A172 (cell line): ENCODE data around the gene STX18. TPM values are rescaled to one million over a fixed set of nuclear protein-coding genes. Genes with fewer than 3 reads are reported as not detected.
"Not testable (repeated sequence)": the region's sequence is repeated elsewhere in the genome, so short reads cannot be mapped to it uniquely, and the experiment has no call there.

Source experiments
- DNase-seq: peaks from one replicate; pipeline ENCODE4 v3.0.0-alpha.2; 2015; ENCODE audit warnings: low spot score
- total RNA-seq: library from RNA; depleted of rRNA; stranded (reverse); fragments of >200 nt; shearing (Covaris generic); gene quantifications from 2 replicates; pipeline ENCODE4 v1.2.3, GENCODE V29; 2014

STX18 gene
- total RNA-seq, 1 experiment from 2014 or later, result 43.8 TPM

DNA sequence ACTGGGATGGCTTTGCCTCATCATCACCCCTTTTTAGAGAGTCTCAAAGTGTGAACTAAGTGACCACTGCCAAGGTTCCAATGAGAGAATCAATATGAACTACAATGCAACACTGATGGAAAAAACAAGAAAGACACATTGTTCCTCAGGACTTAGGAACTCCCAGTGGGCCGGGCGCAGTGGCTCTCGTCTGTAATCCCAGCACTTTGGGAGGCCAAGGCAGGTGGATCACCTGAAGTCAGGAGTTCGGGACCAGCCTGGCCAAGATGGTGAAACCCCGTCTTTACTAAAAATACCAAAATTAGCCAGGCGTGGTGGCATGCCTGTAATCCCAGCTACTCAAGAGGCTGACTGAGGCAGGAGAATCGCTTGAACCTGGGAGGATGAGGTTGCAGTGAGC lies 119.7 kb downstream of the STX18 start:
- not testable (repeated sequence) for DNase-seq

DNA sequence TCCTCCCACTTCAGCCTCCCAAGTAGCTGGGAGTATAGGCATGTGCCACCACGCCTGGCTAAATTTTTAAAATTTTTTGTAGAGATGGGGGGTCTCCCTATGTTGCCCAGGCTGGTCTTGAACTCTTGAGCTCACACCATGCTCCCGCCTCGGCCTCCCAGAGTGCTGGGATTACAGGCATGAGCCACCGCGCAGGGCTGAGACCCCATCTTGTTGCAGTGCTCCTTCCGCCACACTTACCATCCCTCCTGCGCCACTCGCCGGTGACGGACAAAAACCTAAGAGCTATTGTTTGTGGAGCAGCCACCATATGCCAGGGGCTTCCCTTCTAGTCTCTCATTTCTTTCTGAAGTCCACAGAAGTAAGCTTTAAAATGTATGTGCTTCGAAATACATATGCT lies 120.5 kb downstream of the STX18 start:
- no peak for DNase-seq

DNA sequence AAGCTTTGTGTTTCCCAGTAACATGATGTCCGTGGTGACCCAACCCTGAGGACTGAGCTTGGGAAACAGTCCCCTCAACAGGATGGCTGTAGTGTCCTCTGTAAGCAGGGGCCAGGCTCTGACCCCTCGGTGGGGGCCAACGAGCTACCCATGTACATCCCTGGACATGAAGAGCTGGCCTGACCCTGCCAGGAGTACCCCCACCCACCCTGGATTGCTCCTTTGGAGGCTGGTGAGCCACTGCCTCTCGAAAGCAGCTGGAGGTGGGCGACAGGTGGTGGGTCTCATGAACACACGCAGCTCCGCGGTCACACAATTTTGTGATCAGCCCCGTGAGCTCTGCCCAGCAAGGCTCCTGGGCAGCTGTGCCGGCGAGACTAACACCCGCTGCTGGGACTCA lies 121.4 kb downstream of the STX18 start:
- no peak for DNase-seq

DNA sequence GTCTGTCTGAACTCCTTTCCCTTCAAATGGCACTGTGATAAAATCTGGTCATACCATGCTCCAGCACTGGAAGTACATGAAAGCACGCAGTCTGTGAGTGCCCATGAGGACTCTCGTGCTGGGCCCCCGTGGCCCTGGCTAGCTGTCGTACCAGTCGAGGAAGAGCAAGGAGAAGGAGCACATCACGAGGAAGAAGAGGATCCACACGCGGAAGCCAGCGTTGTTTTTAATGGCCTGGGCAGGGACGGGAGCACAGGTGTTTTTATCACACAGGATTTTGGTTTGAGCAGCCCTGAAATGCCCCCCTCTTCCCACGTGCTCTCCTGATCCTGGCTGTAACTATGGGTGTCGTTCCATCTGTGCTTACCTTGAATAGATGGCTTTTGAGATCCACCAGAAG lies 122.0 kb downstream of the STX18 start:
- DNase-seq, result no peak

DNA sequence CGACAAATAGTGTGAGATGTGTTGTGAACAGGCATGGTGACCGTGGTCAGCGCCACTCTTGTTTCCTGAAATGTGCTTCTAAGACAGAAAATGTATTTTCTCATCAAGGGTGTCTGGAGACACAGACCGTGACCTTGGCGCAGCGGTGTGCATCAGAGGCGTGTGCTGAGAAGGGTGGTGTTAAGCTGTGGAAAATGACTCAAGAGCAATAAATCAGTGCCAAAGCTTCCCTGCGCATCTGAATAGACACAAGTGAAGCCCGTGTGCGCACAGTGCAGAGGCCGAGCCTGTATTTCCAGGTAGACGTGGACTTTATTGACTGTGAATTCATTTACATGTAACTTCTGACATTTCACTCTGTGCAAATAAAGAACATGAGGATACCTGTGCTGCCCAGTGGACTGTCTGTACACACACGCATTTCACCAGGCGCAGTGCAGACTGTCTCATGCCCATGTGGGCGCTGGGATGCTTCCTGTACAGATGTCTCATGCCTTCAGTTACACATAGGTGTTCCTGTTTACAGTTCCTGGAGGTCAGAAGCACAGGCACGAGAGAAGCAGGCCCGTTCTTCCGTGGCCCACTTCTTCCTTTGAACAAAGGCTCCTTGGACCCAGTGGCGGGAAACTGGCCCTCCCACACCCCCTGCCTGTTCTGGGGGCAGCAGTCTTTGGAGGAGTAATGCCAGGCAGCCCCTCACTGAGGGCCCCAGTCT lies 123.0 kb downstream of the STX18 start:
- DNase-seq, result no peak

DNA sequence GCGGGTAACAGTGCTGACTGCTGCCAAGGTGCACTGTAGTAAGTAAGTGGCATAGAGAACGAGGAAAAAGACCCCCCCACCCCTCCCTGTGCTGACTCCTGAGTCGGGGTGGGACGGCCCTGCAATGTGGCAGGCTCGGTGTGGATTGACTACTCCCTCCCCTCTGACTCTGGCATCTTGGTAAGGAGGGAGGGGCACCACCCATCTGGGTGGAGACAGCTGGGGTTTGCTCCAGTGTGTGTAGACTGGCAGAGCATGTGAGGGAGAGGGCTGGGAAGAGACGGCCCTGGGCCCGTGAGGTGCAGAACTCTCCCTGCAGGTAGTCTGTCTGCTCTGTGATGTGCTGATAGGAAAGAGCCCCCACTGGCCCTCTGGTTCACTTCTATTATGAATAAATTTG lies 124.0 kb downstream of the STX18 start:
- DNase-seq, result no peak

DNA sequence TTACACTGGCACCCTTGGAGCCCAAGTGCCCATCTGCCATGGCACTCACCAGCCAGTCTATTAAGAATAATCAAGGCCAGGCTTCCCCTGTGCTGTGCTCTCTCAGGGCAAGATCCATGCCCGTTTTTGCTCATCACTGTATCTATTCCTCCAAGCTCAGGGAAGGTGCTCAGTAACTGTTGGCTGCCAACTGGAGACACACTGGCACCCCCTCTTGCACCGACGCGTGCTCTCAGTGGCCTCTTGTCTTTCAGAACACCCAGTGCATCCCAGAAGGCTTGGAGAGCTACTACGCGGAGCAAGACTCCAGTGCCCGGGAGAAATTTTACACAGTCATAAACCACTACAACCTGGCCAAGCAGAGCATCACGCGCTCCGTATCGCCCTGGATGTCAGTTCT lies 124.9 kb downstream of the STX18 start:
- no peak for DNase-seq

DNA sequence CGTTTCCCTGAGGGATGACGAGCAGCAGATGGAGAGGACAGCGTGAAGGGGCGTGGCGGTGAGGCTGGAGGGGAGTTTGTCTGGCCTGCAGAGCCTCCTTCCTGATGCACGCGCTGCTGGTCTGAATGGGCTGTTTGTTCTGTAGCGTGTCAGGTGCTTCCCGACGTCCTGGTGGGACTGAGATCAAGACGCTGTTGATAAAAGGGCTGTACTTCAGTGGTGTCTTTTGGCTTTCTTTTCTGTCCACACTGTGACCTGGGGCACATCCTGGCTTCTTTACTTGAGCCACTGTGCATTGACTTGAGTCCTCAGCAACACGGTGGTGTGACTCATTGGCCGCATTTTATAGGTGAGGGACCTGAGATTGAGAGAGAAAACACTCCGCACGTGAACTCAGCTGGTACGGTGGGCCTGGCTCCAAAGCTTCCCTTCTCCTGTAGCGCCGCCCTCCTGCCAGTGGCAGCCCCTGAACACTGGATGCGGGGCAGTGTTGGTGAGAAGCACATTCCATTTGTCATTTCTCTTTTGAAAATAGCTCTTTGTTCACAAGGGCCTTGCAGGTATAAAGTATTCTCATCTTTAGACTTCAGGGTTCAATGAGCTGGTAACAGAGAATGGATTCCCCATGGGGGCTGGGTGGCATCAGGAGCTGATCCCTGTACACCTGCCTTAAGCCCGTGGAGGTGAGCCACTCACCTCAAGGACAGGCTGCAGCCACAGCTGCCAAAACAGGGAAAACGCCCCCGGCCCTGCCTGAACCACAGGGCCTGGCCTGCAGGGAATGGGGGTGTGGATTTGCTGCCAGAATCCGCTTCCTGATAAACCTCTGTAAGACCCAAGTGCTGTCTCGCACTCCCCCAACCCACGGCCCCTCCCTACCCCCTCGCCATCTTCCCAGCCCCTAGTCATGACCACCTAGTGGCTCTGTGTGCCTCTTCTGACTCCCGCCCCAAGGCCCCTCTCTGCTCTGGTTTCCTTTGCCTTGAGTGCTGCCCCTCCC lies 125.7 kb downstream of the STX18 start:
- no peak for DNase-seq

DNA sequence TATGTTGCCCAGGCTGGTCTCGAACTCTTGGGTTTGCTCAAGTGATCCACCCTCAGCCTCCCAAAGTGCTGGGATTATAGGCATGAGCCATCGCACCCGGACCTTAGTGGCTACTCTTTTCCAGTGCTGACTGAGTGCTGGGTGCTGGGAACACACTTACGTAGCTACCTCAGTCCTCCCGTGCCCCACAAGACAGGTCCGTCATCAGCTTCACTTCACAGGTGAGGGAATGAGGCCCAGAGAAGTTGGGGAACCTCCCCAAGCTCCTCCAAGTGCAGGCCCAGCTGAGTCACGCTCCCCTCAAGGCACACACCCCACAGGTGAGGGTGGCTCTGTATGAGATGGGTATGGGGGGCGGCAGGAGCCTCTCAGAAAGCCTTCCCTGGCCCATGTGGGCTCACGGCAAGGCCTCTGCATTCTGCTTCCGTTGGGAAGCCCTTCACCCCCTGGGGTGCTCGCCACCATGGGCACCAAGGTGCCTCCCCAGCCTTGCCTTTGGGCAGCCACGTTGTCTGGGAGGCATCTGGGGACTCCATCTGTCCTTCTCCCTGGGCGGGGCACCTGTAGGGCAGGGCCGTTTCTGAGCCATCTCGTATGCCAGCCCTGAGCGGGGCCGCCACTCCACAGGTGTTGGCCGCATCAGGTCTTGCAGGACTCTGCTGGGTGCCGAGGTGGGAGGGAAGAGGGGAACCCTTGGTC lies 126.6 kb downstream of the STX18 start:
- no peak for DNase-seq

DNA sequence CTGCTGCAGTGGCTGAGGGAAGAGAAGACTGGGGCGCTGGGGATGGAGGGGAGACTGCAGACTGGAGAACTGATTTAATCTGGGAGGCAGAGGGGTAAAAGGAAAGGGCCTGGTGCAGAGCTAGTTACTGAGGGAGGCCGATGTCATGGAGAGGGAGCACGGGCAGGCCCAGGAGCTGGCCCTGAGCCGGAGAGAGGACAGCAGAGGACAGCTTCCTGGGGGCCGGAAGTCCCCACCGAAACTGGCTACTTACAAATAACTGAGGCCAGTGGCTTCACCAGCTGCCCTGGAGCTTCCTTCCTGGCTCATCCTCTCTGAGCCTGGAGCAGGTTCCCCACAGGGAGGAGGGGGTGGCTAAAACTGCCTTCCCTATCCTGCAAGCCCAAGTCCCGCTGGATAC lies 128.0 kb downstream of the STX18 start:
- DNase-seq, result no peak

DNA sequence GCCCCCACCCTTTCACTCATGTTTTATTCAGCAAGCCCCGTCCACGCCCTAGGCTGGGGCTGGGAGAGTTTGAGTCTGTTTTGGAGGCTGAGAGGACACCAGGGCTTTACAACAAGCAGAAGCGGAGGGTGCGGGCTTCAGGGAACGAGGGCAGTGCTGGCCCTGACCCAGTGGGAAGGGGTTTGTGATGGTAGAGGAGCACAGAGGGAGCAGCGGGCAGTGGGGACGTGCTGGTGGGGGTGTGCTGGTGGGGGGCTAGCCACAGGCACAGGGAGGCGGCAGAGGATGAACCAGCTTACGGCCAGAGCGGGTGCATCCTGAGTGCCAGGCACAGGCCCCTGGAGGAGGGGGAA lies 128.5 kb downstream of the STX18 start:
- no peak for DNase-seq

DNA sequence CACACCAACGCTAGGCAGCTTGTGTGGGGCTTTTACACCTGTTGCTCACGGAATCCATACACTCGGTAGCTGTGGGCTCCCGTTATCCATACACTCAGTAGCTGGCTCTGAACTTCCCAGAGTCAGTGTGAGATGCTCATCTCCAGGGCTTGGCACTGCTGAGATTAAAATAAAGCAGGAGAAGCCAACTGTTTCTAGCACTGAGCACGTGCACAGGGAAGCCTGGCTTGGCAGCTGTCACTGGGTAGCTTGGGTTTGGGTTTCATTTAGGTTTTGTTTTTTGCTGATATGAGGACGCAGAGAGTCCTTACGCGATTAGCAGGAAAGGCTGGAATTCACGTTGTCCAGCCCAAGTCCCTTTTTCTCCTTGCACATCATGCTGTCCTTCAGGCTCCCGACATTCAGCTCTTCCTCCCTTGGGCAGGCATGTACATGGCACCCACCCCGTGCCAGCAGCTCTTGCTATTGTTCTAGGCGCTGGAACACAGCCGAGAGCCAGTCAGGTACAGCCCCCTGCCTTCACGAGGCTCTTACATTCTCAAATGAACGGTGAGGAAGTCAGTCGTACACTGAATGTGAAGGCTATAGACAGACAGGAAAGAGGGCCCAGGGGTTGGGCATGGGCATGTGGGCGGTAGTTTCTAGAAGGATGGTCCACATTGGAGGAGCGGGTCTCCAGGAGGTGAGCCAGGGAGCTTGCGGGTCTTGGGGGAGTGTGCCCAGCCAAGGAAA lies 129.0 kb downstream of the STX18 start:
- no peak for DNase-seq

DNA sequence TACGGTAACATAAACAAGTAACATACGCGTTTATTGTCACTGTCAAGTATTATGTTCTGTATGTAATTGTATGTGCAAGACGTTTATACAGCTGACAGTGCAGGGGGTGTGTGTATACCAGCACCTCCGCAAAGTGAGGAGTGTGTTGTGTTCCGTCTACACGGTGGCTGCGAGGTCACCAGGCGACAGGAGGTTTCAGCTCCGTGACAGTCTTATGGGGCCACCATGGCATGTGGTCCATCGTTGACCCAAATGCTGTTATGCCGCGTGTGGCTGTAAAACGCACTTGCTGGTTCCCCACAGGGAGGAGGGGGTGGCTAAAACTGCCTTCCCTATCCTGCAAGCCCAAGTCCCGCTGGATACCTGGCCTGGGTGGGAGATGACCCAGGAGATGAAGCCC lies 129.9 kb downstream of the STX18 start:
- DNase-seq, result no peak

DNA sequence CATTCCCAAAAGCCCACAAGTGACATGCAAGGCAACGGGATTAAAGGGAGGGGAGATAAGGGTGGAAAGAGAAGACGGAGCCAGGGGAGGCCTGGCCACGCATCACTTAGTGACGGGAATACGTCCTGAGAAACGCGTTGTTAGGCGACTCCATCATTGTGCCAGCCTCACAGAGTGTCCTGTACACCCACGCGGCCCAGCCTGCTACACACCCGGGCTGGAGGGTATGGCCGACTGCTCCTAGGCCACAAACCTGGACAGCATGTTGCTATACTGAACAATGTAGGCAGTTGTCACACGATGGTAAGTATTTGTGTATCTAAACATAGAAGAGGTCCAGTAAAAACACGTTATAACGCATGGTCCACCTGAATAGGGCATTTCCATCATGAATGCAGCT lies 131.6 kb downstream of the STX18 start:
- DNase-seq, result no peak

DNA sequence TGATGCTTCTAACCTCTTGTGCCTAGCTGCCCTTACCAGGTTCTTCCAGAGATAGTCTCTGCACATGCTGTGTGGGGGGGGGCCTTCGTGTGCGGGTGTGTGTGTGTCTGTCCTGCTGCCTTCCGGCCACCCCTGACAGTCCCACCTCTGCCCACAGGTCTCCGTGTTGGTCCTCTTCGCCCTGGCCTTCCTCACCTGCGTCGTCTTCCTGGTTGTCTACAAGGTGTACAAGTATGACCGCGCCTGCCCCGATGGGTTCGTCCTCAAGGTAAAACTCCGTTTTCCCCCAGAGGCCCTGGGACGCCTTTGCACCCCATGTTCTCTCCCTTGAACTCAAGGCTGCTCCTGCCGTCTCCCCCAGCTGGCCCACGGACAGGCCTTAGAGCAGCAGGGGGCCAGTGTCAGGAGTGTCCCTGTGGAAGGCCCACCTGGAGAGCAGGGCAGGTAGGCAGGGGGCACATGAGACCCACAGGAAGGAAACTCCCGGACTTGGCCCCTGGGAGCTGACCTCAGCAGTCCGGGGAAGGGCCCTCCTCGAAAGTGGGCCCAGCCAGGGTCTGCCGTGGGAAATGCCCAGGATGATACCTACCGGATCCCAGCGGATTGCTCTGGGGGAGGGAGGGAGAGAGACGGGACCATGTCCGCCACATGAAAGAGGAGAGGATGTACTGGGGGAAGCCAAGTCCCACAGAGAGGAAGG lies 132.3 kb downstream of the STX18 start:
- no peak for DNase-seq

DNA sequence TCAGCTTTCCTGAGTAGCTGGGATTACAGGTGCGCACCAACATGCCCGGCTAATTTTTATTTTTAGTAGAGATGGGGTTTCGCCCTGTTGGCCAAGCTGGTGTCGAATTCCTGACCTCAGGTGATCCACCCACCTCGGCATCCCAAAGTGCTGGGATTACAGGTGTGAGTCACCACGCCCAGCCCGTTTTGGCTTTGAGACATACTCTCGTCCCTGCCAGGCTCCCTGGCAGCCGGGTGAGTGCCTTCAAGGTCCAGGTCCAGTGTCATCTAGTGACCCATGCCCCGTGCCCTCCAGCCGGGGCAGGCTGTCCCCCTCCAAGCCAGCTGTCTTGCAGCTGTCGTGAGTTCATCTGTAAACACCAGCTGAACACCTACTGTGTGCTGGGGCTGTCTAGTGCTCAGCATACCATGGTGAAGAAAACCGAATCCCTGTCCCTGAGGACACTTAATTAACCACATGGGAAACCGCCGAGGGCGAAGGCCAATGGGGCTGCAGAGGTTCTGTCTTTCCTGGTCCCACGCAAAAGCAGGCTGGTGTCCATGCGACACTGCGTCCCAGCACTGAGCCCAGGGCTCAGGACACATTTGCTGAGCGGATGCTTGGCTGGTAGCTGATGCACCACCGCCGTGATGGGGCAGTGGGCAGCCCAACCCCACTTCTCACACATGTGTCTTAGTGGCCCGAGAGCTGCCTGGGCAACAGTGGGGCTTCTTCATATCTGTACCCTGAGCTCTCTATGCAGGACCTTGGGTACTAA lies 133.1 kb downstream of the STX18 start:
- no peak for DNase-seq

DNA sequence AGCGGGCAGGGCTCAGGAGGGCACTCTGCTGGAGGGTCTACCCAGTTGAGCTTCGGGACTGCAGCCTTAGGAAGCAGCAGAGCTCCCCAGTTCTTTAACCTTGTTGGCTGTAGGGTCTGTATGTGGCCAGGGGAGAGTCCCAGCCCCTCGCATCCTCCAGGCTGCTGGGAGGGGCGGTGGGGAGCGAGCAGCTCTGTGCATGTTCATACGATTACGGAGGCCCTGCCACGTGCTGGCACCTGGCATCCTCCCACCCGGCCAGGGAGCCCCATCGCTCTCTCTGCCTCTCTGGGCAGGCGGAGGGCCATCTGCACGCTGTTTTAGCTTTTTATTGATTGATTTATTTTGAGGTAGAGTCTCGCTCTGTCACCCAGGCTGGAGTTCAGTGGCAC lies 133.7 kb downstream of the STX18 start:
- DNase-seq, result no peak

DNA sequence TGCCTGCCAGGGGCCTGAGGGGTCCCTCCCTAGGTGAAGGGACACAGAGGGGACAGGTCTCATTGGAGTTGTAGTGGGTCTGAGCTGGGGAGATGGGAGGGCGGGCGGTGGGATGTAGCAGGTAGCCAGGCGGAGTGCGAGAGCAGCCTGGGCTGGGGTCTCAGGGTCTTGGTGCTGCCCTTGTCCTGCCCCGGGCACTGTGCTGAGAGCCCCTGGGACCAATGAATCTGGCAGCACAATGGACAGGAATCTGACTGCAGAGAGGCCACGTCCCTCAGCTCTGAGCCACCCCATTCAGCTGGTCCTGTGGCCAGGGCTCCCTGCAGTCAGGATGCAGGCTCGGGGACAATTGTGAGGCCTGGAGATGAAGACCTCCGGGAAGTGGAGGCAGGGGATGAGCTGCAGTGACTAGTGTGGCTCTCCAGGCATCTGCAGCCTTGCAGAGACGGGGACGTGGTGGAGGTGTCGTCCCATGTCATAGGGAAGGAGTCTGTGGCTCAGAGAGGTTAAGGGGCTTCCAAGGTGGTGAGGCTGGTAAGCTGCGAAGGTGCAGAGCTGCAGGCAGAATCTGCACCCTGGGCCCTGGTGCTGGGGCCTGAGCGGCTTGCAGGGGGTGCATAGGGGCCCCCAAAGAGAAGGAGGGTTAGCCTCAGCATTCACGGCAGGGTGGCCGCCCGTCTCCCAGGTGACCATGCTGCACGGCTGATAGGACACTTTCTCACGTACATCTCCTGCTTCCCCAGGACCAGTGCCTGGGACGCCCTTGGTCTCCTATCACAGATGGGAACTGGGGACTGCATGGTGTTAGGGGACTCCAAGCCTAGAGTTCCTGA lies 134.3 kb downstream of the STX18 start:
- DNase-seq, result no peak

DNA sequence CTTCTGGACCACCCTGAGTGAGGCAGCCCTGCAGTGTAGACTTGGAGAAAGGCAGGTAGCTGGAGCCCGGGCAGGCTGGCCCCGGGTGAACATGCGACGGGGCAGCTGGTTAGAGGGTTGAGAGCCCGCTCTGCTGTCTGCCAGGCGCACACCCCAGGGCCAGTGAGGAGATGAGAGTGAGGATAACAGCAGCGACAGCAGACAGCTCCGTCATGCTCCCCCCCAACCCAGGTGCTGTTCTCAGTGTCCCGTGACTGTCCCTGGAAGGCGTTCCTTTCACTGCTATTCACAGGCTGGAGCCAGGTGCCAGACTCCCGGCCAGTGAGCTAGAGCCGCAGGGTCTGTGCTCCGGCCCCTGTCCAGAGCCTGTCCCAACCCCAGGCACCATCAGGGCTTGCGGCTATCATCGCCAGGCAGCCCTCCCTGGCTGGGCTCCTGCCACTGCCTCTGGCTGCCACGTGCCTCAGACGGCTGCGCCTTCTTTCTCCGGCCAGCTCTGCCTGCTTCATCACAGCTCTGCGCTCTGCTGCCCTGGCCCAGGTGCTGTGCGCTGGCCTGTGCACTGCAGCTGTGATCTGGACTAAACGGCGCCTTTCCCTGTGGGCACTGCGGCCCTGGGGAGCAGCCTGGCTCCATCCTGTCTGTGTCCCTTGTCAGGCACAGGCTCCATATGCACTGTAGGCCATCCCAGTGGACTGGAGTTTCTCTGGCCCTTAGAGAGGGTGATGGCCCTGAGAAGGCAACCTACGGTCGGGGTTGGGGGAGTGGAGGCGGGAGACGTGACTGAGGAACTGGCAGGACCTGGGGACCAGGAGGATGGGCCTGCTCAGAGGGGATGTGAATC lies 135.2 kb downstream of the STX18 start:
- DNase-seq, result no peak
